ENCODE results near the gene KCNG2.

Gene KCNG2

GRCh38 chr18:79912409-79912991 is 114.8 kb downstream of the KCNG2 start:
- DNase-seq = no peak

DNA sequence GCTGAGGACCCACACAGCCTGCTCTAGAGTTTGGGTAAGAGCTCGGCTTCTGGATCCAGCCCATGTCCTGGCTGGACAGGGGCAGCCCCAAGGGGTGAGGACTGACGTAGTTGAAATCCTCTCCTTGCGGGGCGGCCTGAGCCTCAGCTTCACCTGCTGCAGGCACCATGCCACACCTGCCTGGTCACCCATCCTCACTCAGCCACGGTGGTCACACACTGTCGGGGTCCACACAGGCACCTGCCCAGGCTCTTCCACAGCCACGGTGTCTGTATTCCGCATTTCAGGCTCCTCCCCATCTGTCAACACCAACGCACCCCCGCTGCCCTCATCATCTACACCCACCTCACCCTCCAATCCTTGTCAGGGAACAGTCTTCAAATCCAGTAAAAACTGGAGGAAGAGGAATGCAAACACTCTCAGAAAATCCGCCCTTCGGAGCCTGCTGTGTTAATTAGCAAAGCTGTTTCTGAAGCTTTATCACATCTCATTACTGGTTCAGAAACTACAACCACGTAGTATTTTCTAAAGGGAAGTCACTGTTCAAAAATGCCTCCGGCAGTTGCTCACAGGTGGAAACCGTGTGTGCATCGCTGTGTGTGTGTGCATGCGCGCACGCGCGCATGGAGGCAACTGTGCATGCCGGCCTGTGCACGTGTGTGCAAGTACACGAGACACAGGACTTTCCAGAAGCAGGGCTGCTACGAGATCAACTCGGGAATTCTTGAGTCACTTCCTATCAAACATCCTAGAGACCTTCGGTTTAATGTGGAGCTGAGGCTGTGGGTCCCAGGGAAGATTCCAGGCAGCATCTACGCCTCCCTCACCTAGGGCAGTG is 115.5 kb downstream of the KCNG2 start:
- DNase-seq = no peak

- DNase-seq = no peak
Measured at GRCh38 chr18:79914614-79915160, 116.9 kb downstream of the KCNG2 start.

DNA sequence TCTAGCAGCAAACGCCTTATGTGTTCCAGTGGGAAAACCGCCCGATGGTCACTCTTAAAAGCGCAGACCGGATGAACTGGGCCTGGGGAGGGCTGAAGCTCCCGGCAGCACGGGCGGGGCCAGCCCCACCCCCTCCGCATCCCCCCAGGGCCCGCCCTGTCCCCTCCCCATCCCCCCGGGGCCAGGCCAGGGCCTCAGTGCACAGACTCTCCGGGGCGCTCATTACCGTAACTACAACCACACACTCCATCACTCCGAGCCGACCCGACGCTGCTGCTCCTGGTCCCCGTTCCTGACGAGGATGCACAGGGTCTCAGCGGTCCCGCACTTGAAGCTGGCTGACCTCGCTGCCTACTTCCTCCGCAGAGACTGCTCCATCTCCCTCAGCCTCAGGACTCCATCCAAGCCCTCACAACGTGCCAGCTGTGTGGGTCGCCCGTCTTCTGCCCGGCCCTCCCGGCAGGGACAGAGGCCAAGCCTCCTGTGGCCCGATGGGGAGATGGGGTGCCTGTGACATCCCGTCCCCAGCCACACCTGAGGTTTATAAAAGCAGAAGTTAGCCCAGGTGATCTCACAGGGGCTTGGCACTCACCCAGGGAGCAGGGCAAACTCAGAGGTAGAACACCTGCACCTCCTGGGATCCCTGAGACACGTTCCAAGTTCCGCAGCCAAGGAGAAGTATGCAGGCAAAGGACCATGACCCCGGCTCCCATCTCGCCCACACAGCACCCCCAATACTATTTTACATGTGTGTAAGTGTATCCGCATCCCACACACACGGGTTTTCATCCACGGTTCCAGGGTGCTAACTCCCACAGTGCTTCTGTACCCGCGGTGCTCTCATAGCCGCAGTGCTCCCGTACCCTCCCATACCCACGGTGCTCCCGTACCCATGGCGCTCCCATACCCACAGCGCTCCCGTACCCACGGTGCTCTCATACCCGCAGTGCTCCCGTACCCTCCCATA is 117.7 kb downstream of the KCNG2 start:
- no peak for DNase-seq

DNA sequence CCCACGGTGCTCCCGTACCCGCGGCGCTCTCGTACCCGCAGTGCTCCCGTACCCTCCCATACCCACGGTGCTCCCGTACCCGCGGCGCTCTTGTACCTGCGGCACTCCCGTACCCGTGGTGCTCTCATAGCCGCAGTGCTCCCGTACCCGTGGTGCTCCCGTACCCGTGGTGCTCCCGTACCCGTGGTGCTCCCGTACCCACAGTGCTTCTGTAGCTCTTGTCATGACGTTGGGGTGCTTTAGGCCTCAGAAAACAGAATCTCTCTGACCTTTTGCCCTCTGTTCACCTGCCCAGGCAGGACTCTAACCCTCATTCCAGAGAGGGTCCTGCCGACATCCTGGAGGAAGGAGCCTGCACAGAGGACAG is 118.4 kb downstream of the KCNG2 start:
- DNase-seq = no peak

DNA sequence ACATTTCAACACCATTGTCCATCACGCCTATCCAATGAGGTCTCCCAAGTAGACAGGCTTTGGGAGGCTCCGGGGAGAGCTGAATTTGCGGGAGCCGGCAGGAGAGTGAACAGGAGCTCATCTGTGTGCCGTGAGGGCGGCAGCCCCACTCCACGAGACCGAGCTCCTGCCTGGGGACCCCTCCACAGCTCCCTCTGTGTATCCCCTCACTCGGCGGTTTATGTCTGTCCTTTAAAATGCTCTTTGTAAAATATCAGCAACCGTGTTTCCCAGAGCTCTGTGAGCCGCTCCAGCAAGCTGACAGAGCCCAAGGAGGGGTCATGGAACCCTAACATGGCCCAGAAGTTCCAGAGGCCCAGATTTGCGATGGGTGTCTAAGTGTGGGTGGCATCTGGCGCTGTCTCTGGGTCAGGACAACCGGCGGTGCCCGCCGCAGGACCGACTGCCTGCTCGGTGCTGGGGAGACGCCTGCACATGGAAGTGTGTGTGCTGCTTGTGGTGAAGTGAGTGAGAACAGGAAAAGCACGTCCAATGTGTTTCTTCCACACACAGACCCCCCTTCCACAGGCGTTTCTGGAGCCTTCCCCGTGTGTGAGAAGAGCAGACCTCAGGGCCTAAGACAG is 118.9 kb downstream of the KCNG2 start:
- DNase-seq = no peak

DNA sequence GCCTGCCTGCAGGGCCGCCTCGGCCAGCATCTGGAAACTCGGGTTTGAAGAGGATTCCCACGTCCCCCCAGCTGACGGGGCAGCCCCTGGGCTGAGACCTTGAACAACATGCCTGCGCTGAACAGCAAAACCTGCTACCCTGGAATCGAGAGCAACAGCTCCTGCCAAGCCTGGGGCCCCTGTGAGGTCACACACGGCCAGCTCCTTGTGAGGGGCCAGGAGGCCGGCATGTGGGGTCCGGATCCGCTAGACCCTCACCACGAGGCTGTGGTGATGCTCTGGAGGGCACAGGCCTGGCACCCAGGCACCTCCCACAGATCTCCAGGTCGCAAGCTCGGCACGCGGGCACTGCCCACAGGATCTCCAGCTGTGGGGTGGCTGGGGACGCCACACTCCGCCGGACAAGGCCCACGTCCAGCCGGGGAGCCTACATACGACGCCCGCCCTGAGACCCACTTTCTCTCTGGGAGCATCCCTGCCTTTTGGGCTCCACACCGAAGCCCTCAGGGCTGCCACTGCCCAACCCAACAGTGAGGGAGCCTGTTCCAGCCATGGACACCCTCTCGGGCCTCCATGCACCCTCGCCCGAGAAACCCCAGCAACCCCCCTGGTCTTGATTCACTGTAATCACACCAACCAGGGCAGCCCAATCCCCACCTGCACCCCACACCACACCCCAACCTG is 119.6 kb downstream of the KCNG2 start:
- DNase-seq = no peak

DNA sequence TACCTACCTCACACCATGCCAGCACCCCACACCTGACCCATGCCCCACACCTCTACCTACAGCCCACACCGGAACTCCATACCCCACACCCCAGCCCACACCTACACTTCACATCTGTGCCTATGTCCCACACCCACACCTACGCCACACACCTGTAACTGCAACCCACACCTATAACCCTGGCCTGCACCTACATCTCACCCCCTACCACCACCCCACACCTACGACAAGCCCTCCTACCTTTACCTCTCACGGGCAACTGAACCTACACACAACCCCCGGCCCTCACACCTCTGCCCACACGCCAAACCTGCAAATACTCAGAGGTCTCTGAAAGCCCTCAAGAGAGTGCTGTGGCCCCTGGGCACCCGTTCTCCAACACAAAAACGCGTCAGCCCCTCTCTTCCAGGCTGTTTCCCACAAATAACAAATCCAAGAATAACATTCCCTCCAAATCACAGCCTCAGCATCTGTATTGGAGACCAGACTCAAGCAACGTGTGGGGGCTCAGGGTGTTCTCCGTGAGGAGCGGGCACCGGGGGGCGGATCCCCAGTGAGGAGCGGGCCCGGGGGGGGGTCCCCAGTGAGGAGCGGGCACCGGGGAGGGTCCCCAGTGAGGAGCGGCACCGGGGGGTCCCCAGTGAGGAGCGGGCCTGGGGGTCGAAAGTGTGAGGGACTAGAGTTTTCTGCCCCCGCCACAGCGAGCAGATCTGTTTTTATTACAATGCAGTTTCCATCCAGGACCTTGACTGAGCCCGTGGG is 120.3 kb downstream of the KCNG2 start:
- DNase-seq = no peak

- no peak for DNase-seq
Measured at GRCh38 chr18:79918615-79919011, 120.9 kb downstream of the KCNG2 start.

DNA sequence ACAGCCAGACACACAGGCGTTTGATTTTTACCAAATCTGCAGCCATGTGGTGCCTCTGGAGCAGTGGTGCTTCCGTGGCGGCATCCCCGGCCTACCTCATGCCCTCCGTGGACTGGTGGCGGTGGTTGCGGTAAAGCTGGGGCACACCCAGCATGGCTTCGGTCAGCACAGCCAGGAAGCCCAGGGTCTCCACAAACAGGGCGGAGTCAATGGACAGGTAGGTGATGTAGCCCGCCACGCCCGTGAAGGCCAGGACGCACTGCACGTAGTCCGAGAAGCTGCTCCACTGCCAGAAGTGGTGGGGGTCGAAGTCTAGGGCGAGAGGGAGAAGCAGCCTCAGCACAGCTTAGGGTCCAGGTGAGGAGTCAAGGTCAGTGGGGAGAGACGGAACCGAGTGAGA is 121.4 kb downstream of the KCNG2 start:
- no peak for DNase-seq

- no peak for DNase-seq
Measured at GRCh38 chr18:79921984-79922965, 124.5 kb downstream of the KCNG2 start.

DNA sequence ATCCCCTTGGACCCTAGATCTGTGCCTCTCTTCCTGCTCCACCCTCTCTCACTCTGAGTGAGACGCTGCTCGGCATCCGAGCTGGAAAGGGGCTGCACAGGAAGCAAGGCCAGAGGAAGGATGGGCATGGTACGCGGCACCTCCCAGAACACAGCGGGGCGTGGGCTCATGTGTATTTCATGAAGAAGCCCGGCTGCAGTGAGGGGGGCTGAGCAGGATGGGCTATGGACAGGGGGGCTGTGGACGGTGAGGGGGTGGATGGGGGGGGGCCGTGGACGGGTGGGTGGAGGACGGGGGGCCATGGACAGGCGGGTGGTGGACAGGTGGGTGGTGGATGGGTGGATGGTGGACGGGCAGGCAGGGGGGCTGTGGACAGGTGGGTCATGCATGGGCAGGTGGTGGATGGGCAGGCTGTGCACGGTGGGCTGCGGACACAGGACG is 125.3 kb downstream of the KCNG2 start:
- no peak for DNase-seq

GRCh38 chr18:79923896-79924585 is 126.3 kb downstream of the KCNG2 start:
- no peak for DNase-seq

DNA sequence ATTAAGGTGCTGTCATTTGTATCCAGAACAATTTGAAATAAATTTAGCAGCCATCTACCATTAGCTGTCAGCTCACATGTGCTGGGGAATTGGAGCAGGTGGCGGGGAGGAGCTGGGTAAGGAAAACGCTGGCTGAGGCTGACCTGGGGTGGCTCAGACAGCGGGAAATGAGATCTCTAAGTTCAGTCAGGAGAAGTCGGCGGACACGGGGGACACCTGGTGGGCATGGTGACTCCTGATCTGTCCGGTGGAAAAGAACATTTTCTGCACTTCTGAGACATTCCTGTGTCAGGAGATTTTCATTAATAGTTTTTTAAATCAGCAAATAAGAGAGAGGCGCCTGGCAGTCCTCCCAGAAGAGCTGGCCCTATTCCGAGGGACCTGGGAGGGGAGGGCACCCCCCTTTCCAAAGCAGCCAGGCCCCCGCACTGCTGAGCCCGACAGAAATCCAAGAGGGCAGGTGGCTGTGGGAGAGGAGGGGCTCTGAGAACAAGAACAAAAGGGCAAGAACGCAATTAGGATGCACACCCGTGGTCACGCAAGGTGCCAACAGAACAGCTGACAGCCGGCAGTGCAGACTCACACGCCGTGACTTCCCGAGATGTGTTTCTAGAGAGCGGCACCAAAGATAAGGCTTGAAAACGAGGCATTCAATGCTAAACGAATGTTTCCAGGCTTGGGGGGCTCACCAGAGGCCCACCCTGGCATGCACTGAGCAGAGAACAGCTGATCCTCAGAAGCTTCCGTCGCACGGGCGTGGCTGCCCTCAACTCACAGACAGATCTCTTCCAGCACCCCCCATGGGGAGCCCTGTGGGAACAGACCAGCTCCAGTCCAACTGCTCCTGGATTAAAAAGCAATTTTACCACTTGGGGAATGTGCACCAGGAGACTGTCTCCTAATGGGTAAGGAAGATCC is 127.3 kb downstream of the KCNG2 start:
- peak; percentile 40 for DNase-seq

DNA sequence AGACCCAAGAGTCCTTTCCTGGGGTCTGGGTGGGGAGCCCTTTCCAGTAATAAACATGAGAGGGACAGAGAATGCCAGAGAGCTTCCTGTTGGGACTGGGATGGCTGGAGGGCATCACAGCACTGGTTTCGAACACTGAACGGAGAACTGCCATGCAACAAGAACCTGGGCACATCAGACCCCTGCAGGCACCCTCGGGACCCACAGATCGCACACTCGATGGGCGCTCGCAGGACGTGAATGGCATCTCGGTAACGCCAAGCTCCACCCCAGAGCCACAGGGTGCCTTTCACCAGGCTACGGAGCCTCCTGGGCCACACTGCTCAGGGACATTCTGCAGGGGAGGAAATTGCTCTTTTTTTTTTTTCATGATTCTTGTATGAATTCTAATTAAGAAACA is 128.6 kb downstream of the KCNG2 start:
- no peak for DNase-seq

DNA sequence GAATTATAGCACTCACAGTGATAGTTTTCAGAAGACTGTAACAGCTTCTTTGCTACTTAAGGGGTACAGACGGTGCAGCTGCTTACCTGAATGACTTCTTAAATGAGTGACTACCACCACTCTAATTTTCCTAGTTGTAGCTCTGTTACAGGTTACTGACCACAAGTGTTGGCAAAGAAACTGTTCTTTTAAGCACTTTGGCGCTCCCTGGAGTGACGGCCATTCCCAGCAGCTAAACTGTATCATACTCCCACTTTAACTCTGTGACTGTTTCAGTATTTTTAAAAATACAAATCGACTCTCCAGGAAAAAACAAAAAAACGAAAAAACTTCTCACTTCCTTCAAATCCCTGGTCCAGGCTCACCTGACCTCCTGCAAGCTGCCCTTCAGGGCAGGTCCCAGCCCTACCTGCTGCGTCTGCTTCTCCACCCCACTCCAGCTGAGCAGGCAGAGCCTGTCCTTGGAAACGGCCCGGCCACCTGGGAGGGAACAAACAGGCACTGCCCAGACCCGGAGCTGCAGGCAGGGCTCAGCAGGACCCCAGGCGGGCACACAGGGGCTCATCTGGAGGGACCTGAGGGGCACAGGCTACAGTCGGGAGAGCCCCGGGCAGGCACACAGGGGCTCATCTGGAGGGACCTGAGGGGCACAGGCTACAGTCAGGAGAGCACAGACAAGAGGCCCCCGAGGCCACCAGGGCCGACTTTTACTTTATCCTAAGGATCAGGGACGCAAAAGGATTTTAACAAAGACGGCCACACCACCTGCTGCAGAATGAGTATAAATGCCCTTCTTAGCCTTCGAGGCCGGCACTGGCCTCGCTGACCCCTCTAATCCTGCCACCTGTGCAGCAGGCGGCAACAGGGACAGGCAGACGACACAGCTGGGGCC is 129.2 kb downstream of the KCNG2 start:
- DNase-seq = no peak
